ENCODE data around the gene ZNF24.

GRCh38 chr18:35289293-35289692 lies 54.9 kb downstream of the ZNF24 start:
- TF ChIP-seq EZH2phosphoT487 (IDR thresholded peaks at IDR 0.05; ENCODE audit: insufficient read depth, low read depth) (no peak), EZH2 (IDR thresholded peaks at IDR 0.05; ENCODE audit: insufficient read depth, poor library complexity, severe bottlenecking) (no peak)
